Hindlimb muscle (tissue), 1 donor: ENCODE results near the gene DNMT3L. TPM values are rescaled to one million over a fixed set of nuclear protein-coding genes. Genes with fewer than 3 reads are reported as not detected.
"Not testable (repeated sequence)": the region's sequence is repeated elsewhere in the genome, so short reads cannot be mapped to it uniquely, and the experiment has no call there.

ENCODE experiments used
- DNase-seq: peaks from one replicate; pipeline ENCODE4 v3.0.0-alpha.2; 2013
- polyA plus RNA-seq: library from polyadenylated mRNA; unstranded; fragments of 120-200 nt; gene quantifications from one replicate; pipeline ENCODE4 v1.2.1, GENCODE V29; 2013; ENCODE audit not compliant: insufficient read length

Gene DNMT3L
- polyA plus RNA-seq, 1 donor, result not detected

GRCh38 chr21:44247904-44248303, 13.8 kb downstream of the DNMT3L start:
- DNase-seq, result not testable (repeated sequence)

- DNase-seq, result not testable (repeated sequence)
Observed at GRCh38 chr21:44243980-44244379, 17.7 kb downstream of the DNMT3L start.

GRCh38 chr21:44241281-44241680, 20.4 kb downstream of the DNMT3L start:
- DNase-seq, result not testable (repeated sequence)

- DNase-seq, result not testable (repeated sequence)
Observed at GRCh38 chr21:44240842-44241241, 20.9 kb downstream of the DNMT3L start, which contains the start of gene ICOSLG. TSS of gene ICOSLG (minus strand) at chr21:44240943. CDS start at chr21:44240817, 126 bp downstream.

GRCh38 chr21:44240353-44240752, 21.3 kb downstream of the DNMT3L start:
- not testable (repeated sequence) for DNase-seq

- DNase-seq, result not testable (repeated sequence)
Observed at GRCh38 chr21:44229561-44229960, 32.1 kb downstream of the DNMT3L start.

- not testable (repeated sequence) for DNase-seq
Observed at GRCh38 chr21:44228109-44228508, 33.6 kb downstream of the DNMT3L start.

GRCh38 chr21:44227614-44228013, 34.1 kb downstream of the DNMT3L start:
- DNase-seq, result not testable (repeated sequence)

GRCh38 chr21:44225605-44226004, 36.1 kb downstream of the DNMT3L start:
- not testable (repeated sequence) for DNase-seq

GRCh38 chr21:44223334-44223733, 38.4 kb downstream of the DNMT3L start:
- not testable (repeated sequence) for DNase-seq

- DNase-seq, result not testable (repeated sequence)
Observed at GRCh38 chr21:44220674-44221073, 41.0 kb downstream of the DNMT3L start.

- not testable (repeated sequence) for DNase-seq
Observed at GRCh38 chr21:44218461-44218860, 43.2 kb downstream of the DNMT3L start.

GRCh38 chr21:44211978-44212377, 49.7 kb downstream of the DNMT3L start:
- DNase-seq, result not testable (repeated sequence)

- DNase-seq, result not testable (repeated sequence)
Observed at GRCh38 chr21:44211574-44211973, 50.1 kb downstream of the DNMT3L start.

GRCh38 chr21:44207860-44208646, 53.6 kb downstream of the DNMT3L start:
- not testable (repeated sequence) for DNase-seq

- DNase-seq, result not testable (repeated sequence)
Observed at GRCh38 chr21:44206698-44207676, 54.7 kb downstream of the DNMT3L start.

- DNase-seq, result not testable (repeated sequence)
Observed at GRCh38 chr21:44206187-44206586, 55.5 kb downstream of the DNMT3L start.

GRCh38 chr21:44202590-44203299, 59.0 kb downstream of the DNMT3L start:
- not testable (repeated sequence) for DNase-seq

- not testable (repeated sequence) for DNase-seq
Observed at GRCh38 chr21:44199997-44200396, 61.7 kb downstream of the DNMT3L start.

GRCh38 chr21:44199448-44199847, 62.2 kb downstream of the DNMT3L start:
- no peak for DNase-seq

GRCh38 chr21:44197156-44197516, 64.6 kb downstream of the DNMT3L start:
- DNase-seq, result peak; percentile 1
